ENCODE measurements around the gene SPINT2.
"Not testable (repeated sequence)": the region's sequence is repeated elsewhere in the genome, so short reads cannot be mapped to it uniquely, and the experiment has no call there.

Gene SPINT2

GRCh38 chr19:38253788-38254187 is 10.6 kb upstream of the SPINT2 start:
- Histone ChIP-seq H3K27ac (ENCODE audit: low read depth, low read length, severe bottlenecking) (no peak overlapping the region), H3K4me1 (ENCODE audit: control insufficient read depth, insufficient read depth, low read length, poor library complexity, severe bottlenecking) (peaks cover 24% of the 10 kb centered on the region), H3K4me3 (ENCODE audit: extremely low read depth, insufficient read depth, low read length, poor library complexity, severe bottlenecking) (no peak overlapping the region), H3K9me3 (ENCODE audit: control insufficient read depth, low read length) (no peaks in the 10 kb centered on the region), H3K36me3 (ENCODE audit: control insufficient read depth, insufficient read depth, low read length) (no peaks in the 10 kb centered on the region)
- WGBS, 2 experiments (ENCODE audit: insufficient coverage in 2 of 2): 93% methylated on average over 5 of the region's 5 CpGs

- H3K36me3 ChIP-seq (ENCODE audit: control insufficient read depth, insufficient read depth, low read length): no peaks in the 10 kb centered on the region
- 66 to 67% methylated on average over 15 to 17 of the region's 17 CpGs for WGBS, 2 experiments (ENCODE audit: insufficient coverage in 2 of 2)
- H3K4me3 ChIP-seq (ENCODE audit: extremely low read depth, insufficient read depth, low read length, poor library complexity, severe bottlenecking): peak overlapping the region; percentile 46
- peaks cover 24% of the 10 kb centered on the region for H3K4me1 ChIP-seq (ENCODE audit: control insufficient read depth, insufficient read depth, low read length, poor library complexity, severe bottlenecking)
- no peaks in the 10 kb centered on the region for H3K9me3 ChIP-seq (ENCODE audit: control insufficient read depth, low read length)
- H3K27ac ChIP-seq (ENCODE audit: low read depth, low read length, severe bottlenecking): peak overlapping the region; percentile 53
Measured at GRCh38 chr19:38255383-38256014, 8.9 kb upstream of the SPINT2 start.

- 90 to 96% methylated on average over 7 to 10 of the region's 12 CpGs for WGBS, 2 experiments (ENCODE audit: insufficient coverage in 2 of 2)
- H3K36me3 ChIP-seq (ENCODE audit: control insufficient read depth, insufficient read depth, low read length); H3K27ac ChIP-seq (ENCODE audit: low read depth, low read length, severe bottlenecking); H3K4me3 ChIP-seq (ENCODE audit: extremely low read depth, insufficient read depth, low read length, poor library complexity, severe bottlenecking); H3K9me3 ChIP-seq (ENCODE audit: control insufficient read depth, low read length): not testable (repeated sequence)
- peaks cover 12% of the 10 kb centered on the region for H3K4me1 ChIP-seq (ENCODE audit: control insufficient read depth, insufficient read depth, low read length, poor library complexity, severe bottlenecking)
Measured at GRCh38 chr19:38261942-38262341, 2.4 kb upstream of the SPINT2 start.

- Histone ChIP-seq H3K4me1 (ENCODE audit: control insufficient read depth, insufficient read depth, low read length, poor library complexity, severe bottlenecking) (peaks cover 20% of the 10 kb centered on the region), H3K4me3 (ENCODE audit: extremely low read depth, insufficient read depth, low read length, poor library complexity, severe bottlenecking) (no peak overlapping the region), H3K9me3 (ENCODE audit: control insufficient read depth, low read length) (no peaks in the 10 kb centered on the region), H3K36me3 (ENCODE audit: control insufficient read depth, insufficient read depth, low read length) (no peaks in the 10 kb centered on the region), H3K27ac (ENCODE audit: low read depth, low read length, severe bottlenecking) (no peak overlapping the region)
- 93 to 98% methylated on average over 4 to 5 of the region's 7 CpGs for WGBS, 2 experiments (ENCODE audit: insufficient coverage in 2 of 2)
Measured at GRCh38 chr19:38262585-38263268, 1.6 kb upstream of the SPINT2 start.

- no peak overlapping the region for H3K27ac ChIP-seq (ENCODE audit: low read depth, low read length, severe bottlenecking)
- 10 to 11% methylated on average over 21 to 34 of the region's 34 CpGs for WGBS, 2 experiments (ENCODE audit: insufficient coverage in 2 of 2)
- peak overlapping the region; percentile 52 for H3K4me3 ChIP-seq (ENCODE audit: extremely low read depth, insufficient read depth, low read length, poor library complexity, severe bottlenecking)
- H3K4me1 ChIP-seq (ENCODE audit: control insufficient read depth, insufficient read depth, low read length, poor library complexity, severe bottlenecking): peaks cover 25% of the 10 kb centered on the region
- no peaks in the 10 kb centered on the region for H3K36me3 ChIP-seq (ENCODE audit: control insufficient read depth, insufficient read depth, low read length)
- H3K9me3 ChIP-seq (ENCODE audit: control insufficient read depth, low read length): no peaks in the 10 kb centered on the region
Measured at GRCh38 chr19:38263689-38264485, 486 bp upstream of the SPINT2 start.

- H3K9me3 ChIP-seq (ENCODE audit: control insufficient read depth, low read length): no peaks in the 10 kb centered on the region
- H3K36me3 ChIP-seq (ENCODE audit: control insufficient read depth, insufficient read depth, low read length): no peaks in the 10 kb centered on the region
- peaks cover 28% of the 10 kb centered on the region for H3K4me1 ChIP-seq (ENCODE audit: control insufficient read depth, insufficient read depth, low read length, poor library complexity, severe bottlenecking)
- H3K27ac ChIP-seq (ENCODE audit: low read depth, low read length, severe bottlenecking): no peak overlapping the region
- 48 to 54% methylated on average over 12 to 13 of the region's 14 CpGs for WGBS, 2 experiments (ENCODE audit: insufficient coverage in 2 of 2)
- H3K4me3 ChIP-seq (ENCODE audit: extremely low read depth, insufficient read depth, low read length, poor library complexity, severe bottlenecking): peak overlapping the region; percentile 52
Measured at GRCh38 chr19:38265213-38265861, 964 bp downstream of the SPINT2 start.

GRCh38 chr19:38265921-38266429 is 1.6 kb downstream of the SPINT2 start:
- H3K36me3 ChIP-seq (ENCODE audit: control insufficient read depth, insufficient read depth, low read length): no peaks in the 10 kb centered on the region
- no peaks in the 10 kb centered on the region for H3K9me3 ChIP-seq (ENCODE audit: control insufficient read depth, low read length)
- 90 to 94% methylated on average over 11 of the region's 12 CpGs for WGBS, 2 experiments (ENCODE audit: insufficient coverage in 2 of 2)
- peaks cover 34% of the 10 kb centered on the region for H3K4me1 ChIP-seq (ENCODE audit: control insufficient read depth, insufficient read depth, low read length, poor library complexity, severe bottlenecking)
- peak overlapping the region; percentile 14 for H3K4me3 ChIP-seq (ENCODE audit: extremely low read depth, insufficient read depth, low read length, poor library complexity, severe bottlenecking)
- H3K27ac ChIP-seq (ENCODE audit: low read depth, low read length, severe bottlenecking): no peak overlapping the region

- Histone ChIP-seq H3K36me3 (ENCODE audit: control insufficient read depth, insufficient read depth, low read length) (no peaks in the 10 kb centered on the region), H3K4me3 (ENCODE audit: extremely low read depth, insufficient read depth, low read length, poor library complexity, severe bottlenecking) (peak overlapping the region; percentile 5), H3K4me1 (ENCODE audit: control insufficient read depth, insufficient read depth, low read length, poor library complexity, severe bottlenecking) (peaks cover 37% of the 10 kb centered on the region), H3K9me3 (ENCODE audit: control insufficient read depth, low read length) (no peaks in the 10 kb centered on the region), H3K27ac (ENCODE audit: low read depth, low read length, severe bottlenecking) (peak overlapping the region; percentile 69)
- WGBS, 2 experiments (ENCODE audit: insufficient coverage in 2 of 2): 69 to 76% methylated on average over 10 to 12 of the region's 12 CpGs
Measured at GRCh38 chr19:38266981-38267597, 2.7 kb downstream of the SPINT2 start.

- H3K27ac ChIP-seq (ENCODE audit: low read depth, low read length, severe bottlenecking): peak overlapping the region; percentile 49
- H3K4me3 ChIP-seq (ENCODE audit: extremely low read depth, insufficient read depth, low read length, poor library complexity, severe bottlenecking): no peak overlapping the region
Measured at GRCh38 chr19:38267761-38268483, 3.5 kb downstream of the SPINT2 start.

More at GRCh38 chr19:38267761-38268483, 3.5 kb downstream of the SPINT2 start:
- H3K4me1 ChIP-seq (ENCODE audit: control insufficient read depth, insufficient read depth, low read length, poor library complexity, severe bottlenecking): peaks cover 37% of the 10 kb centered on the region
- WGBS, 2 experiments (ENCODE audit: insufficient coverage in 2 of 2): 71 to 78% methylated on average over 11 of the region's 12 CpGs
- no peaks in the 10 kb centered on the region for H3K36me3 ChIP-seq (ENCODE audit: control insufficient read depth, insufficient read depth, low read length)
- no peaks in the 10 kb centered on the region for H3K9me3 ChIP-seq (ENCODE audit: control insufficient read depth, low read length)

Measured in mesodermal cell (in vitro differentiated cells).